ENCODE measurements around the gene ADAM19. TPM values are rescaled to one million over a fixed set of nuclear protein-coding genes. Genes with fewer than 3 reads are reported as not detected.

Gene ADAM19
- total RNA-seq, 2 experiments from 2014 or later: 2.8 to 3.5 TPM

GRCh38 chr5:157524887-157525286 lies 50.7 kb downstream of the ADAM19 start:
- Mint-ChIP-seq H3K4me3 (no peak overlapping the region), H3K36me3 (no peaks in the 10 kb centered on the region), H3K4me1 (no peaks in the 10 kb centered on the region), H3K27me3 (peaks cover 4% of the 10 kb centered on the region), H3K9me3 (no peaks in the 10 kb centered on the region), H3K27ac (no peak overlapping the region)
- no peak for DNase-seq

- no peaks in the 10 kb centered on the region for H3K36me3 Mint-ChIP-seq
- no peaks in the 10 kb centered on the region for H3K9me3 Mint-ChIP-seq
- H3K27ac Mint-ChIP-seq: no peak overlapping the region
- H3K4me3 Mint-ChIP-seq: no peak overlapping the region
- no peaks in the 10 kb centered on the region for H3K4me1 Mint-ChIP-seq
- H3K27me3 Mint-ChIP-seq: no peaks in the 10 kb centered on the region
- DNase-seq: no peak
Observed at GRCh38 chr5:157523976-157524375, 51.6 kb downstream of the ADAM19 start.

GRCh38 chr5:157521704-157522029 lies 53.9 kb downstream of the ADAM19 start:
- Mint-ChIP-seq H3K27ac (no peak overlapping the region), H3K36me3 (no peaks in the 10 kb centered on the region), H3K27me3 (no peaks in the 10 kb centered on the region), H3K4me1 (no peaks in the 10 kb centered on the region), H3K4me3 (no peak overlapping the region), H3K9me3 (no peaks in the 10 kb centered on the region)
- DNase-seq: no peak

GRCh38 chr5:157520911-157521703 lies 54.5 kb downstream of the ADAM19 start:
- Mint-ChIP-seq H3K27ac (no peak overlapping the region), H3K27me3 (no peaks in the 10 kb centered on the region), H3K4me1 (no peaks in the 10 kb centered on the region), H3K4me3 (no peak overlapping the region), H3K36me3 (no peaks in the 10 kb centered on the region), H3K9me3 (no peaks in the 10 kb centered on the region)
- no peak for DNase-seq

- DNase-seq: no peak
- Mint-ChIP-seq H3K36me3 (no peaks in the 10 kb centered on the region), H3K27me3 (no peaks in the 10 kb centered on the region), H3K27ac (no peak overlapping the region), H3K4me3 (no peak overlapping the region), H3K9me3 (no peaks in the 10 kb centered on the region), H3K4me1 (no peaks in the 10 kb centered on the region)
Observed at GRCh38 chr5:157519579-157520253, 55.9 kb downstream of the ADAM19 start.

GRCh38 chr5:157518963-157519362 lies 56.6 kb downstream of the ADAM19 start:
- no peak overlapping the region for H3K27ac Mint-ChIP-seq
- no peaks in the 10 kb centered on the region for H3K27me3 Mint-ChIP-seq
- H3K9me3 Mint-ChIP-seq: no peaks in the 10 kb centered on the region
- no peaks in the 10 kb centered on the region for H3K4me1 Mint-ChIP-seq
- no peak overlapping the region for H3K4me3 Mint-ChIP-seq
- no peak for DNase-seq
- H3K36me3 Mint-ChIP-seq: no peaks in the 10 kb centered on the region

GRCh38 chr5:157516626-157517325 lies 58.8 kb downstream of the ADAM19 start:
- peak overlapping the region; percentile 44 for H3K27ac Mint-ChIP-seq
- no peak overlapping the region for H3K4me3 Mint-ChIP-seq
- no peaks in the 10 kb centered on the region for H3K27me3 Mint-ChIP-seq
- no peak for DNase-seq
- H3K36me3 Mint-ChIP-seq: no peaks in the 10 kb centered on the region
- no peaks in the 10 kb centered on the region for H3K9me3 Mint-ChIP-seq
- H3K4me1 Mint-ChIP-seq: no peaks in the 10 kb centered on the region

GRCh38 chr5:157516006-157516405 lies 59.6 kb downstream of the ADAM19 start:
- Mint-ChIP-seq H3K27me3 (no peaks in the 10 kb centered on the region), H3K27ac (no peak overlapping the region), H3K36me3 (no peaks in the 10 kb centered on the region), H3K4me1 (no peaks in the 10 kb centered on the region), H3K9me3 (no peaks in the 10 kb centered on the region), H3K4me3 (no peak overlapping the region)
- DNase-seq: no peak

GRCh38 chr5:157514974-157515373 lies 60.6 kb downstream of the ADAM19 start:
- no peak overlapping the region for H3K4me3 Mint-ChIP-seq
- H3K4me1 Mint-ChIP-seq: no peaks in the 10 kb centered on the region
- H3K9me3 Mint-ChIP-seq: no peaks in the 10 kb centered on the region
- H3K27ac Mint-ChIP-seq: no peak overlapping the region
- DNase-seq: no peak
- H3K36me3 Mint-ChIP-seq: no peaks in the 10 kb centered on the region
- H3K27me3 Mint-ChIP-seq: no peaks in the 10 kb centered on the region

GRCh38 chr5:157513182-157513581 lies 62.4 kb downstream of the ADAM19 start:
- H3K27ac Mint-ChIP-seq: no peak overlapping the region
- H3K4me3 Mint-ChIP-seq: no peak overlapping the region
- DNase-seq: no peak
- no peaks in the 10 kb centered on the region for H3K9me3 Mint-ChIP-seq
- H3K27me3 Mint-ChIP-seq: no peaks in the 10 kb centered on the region
- no peaks in the 10 kb centered on the region for H3K4me1 Mint-ChIP-seq
- no peaks in the 10 kb centered on the region for H3K36me3 Mint-ChIP-seq

GRCh38 chr5:157511651-157512644 lies 63.6 kb downstream of the ADAM19 start:
- Mint-ChIP-seq H3K27me3 (peaks cover 2% of the 10 kb centered on the region), H3K4me3 (no peak overlapping the region), H3K36me3 (no peaks in the 10 kb centered on the region), H3K9me3 (no peaks in the 10 kb centered on the region), H3K27ac (no peak overlapping the region), H3K4me1 (no peaks in the 10 kb centered on the region)
- no peak for DNase-seq

GRCh38 chr5:157510682-157511081 lies 64.9 kb downstream of the ADAM19 start:
- Mint-ChIP-seq H3K27me3 (peaks cover 4% of the 10 kb centered on the region), H3K36me3 (no peaks in the 10 kb centered on the region), H3K9me3 (no peaks in the 10 kb centered on the region), H3K4me3 (no peak overlapping the region), H3K4me1 (no peaks in the 10 kb centered on the region), H3K27ac (no peak overlapping the region)
- DNase-seq: no peak

- Mint-ChIP-seq H3K27me3 (peaks cover 4% of the 10 kb centered on the region), H3K27ac (no peak overlapping the region), H3K4me1 (no peaks in the 10 kb centered on the region), H3K36me3 (no peaks in the 10 kb centered on the region), H3K9me3 (no peaks in the 10 kb centered on the region), H3K4me3 (no peak overlapping the region)
- no peak for DNase-seq
Observed at GRCh38 chr5:157509587-157509986, 66.0 kb downstream of the ADAM19 start.

GRCh38 chr5:157509093-157509492 lies 66.5 kb downstream of the ADAM19 start:
- Mint-ChIP-seq H3K27ac (no peak overlapping the region), H3K4me3 (no peak overlapping the region), H3K36me3 (no peaks in the 10 kb centered on the region), H3K27me3 (peaks cover 4% of the 10 kb centered on the region), H3K4me1 (no peaks in the 10 kb centered on the region), H3K9me3 (no peaks in the 10 kb centered on the region)
- no peak for DNase-seq
